Left ventricle myocardium superior (tissue), 1 donor: ENCODE measurements around the gene FLVCR2. TPM values are rescaled to one million over a fixed set of nuclear protein-coding genes. Genes with fewer than 3 reads are reported as not detected.
A peak's percentile ranks its signal among the peaks of the same experiment; 100 is the strongest.

Experiments
- ATAC-seq: fragments of 200-7000 bp; cut with Tn5 transposase; one replicate; pipeline ENCODE4 v1.9.1; 2020; ENCODE audit warnings: mild to moderate bottlenecking, moderate library complexity
- DNase-seq: peaks from one replicate; pipeline ENCODE4 v3.0.0-alpha.2; 2020
- intact Hi-C: fragments of 100-400 bp; cut with micrococcal nuclease; formaldehyde crosslinking; loops from one replicate; pipeline ENCODE4 v1.11.0; 2022
- long read RNA-seq: library from polyadenylated mRNA; unstranded; transcript quantifications from one replicate; pipeline ENCODE4 v2.0.0, GENCODE V29; 2021
- total RNA-seq: library from RNA; stranded (reverse); fragmentation: NEBNext Ultra II Directional; extraction: Animal tissue kit (Norgen Biotek cat#: 25700); gene quantifications from one replicate; pipeline ENCODE4 v1.2.1, GENCODE V29; 2021
- donor health status: DM: no; HTN: yes; CAD: no; lungs with severe emphysema.

FLVCR2 gene
- 5.6 TPM for total RNA-seq
- long read RNA-seq, partial matches to known transcripts, result 0 of 4 reads
- long read RNA-seq, other reads (novel, unspliced or antisense), result 1 of 4 reads

GRCh38 chr14:75578102-75578785 lies at the start of gene FLVCR2:
FLVCR2 (plus strand) TSS chr14:75578620; CDS start chr14:75578973, 353 bp downstream.
- intact Hi-C loops, result no loop called here
- DNase-seq (peak; percentile 91), ATAC-seq (peak; percentile 88)

GRCh38 chr14:75531256-75531655 lies 47.2 kb upstream of the FLVCR2 start:
- ATAC-seq, result no peak
- intact Hi-C loops, result no loop called here
- DNase-seq, result no peak

GRCh38 chr14:75531660-75532317 lies 46.6 kb upstream of the FLVCR2 start:
- intact Hi-C loops, result no loop called here
- ATAC-seq (no peak), DNase-seq (no peak)

- ATAC-seq (no peak), DNase-seq (no peak)
- intact Hi-C loops, result no loop called here
Measured at GRCh38 chr14:75533791-75534555, 44.4 kb upstream of the FLVCR2 start.

- DNase-seq (no peak), ATAC-seq (peak; percentile 28)
- intact Hi-C loops, result no loop called here
Measured at GRCh38 chr14:75535164-75535898, 43.1 kb upstream of the FLVCR2 start.

- ATAC-seq (no peak), DNase-seq (no peak)
- intact Hi-C loops, result no loop called here
Measured at GRCh38 chr14:75537071-75537470, 41.3 kb upstream of the FLVCR2 start.

GRCh38 chr14:75539162-75539560 lies 39.3 kb upstream of the FLVCR2 start:
- DNase-seq, result no peak
- intact Hi-C loops, result no loop called here
- ATAC-seq, result no peak

GRCh38 chr14:75539561-75540478 lies 38.6 kb upstream of the FLVCR2 start:
- intact Hi-C loops, result no loop called here
- ATAC-seq, result no peak
- DNase-seq, result no peak

- no peak for DNase-seq
- no peak for ATAC-seq
- intact Hi-C loops, result no loop called here
Measured at GRCh38 chr14:75540479-75540851, 38.0 kb upstream of the FLVCR2 start.

GRCh38 chr14:75542588-75543091 lies 35.8 kb upstream of the FLVCR2 start:
- peak; percentile 92 for ATAC-seq
- intact Hi-C loops, result no loop called here
- peak; percentile 66 for DNase-seq

- ATAC-seq (no peak), DNase-seq (no peak)
- intact Hi-C loops, result no loop called here
Measured at GRCh38 chr14:75543253-75543652, 35.2 kb upstream of the FLVCR2 start.

GRCh38 chr14:75543786-75544185 lies 34.6 kb upstream of the FLVCR2 start:
- ATAC-seq (no peak), DNase-seq (no peak)
- intact Hi-C loops, result no loop called here

GRCh38 chr14:75545907-75546306 lies 32.5 kb upstream of the FLVCR2 start:
- ATAC-seq (no peak), DNase-seq (no peak)
- intact Hi-C loops, result no loop called here

- DNase-seq (no peak), ATAC-seq (peak; percentile 26)
- intact Hi-C loops, result no loop called here
Measured at GRCh38 chr14:75547552-75548250, 30.7 kb upstream of the FLVCR2 start.

- no peak for DNase-seq
- intact Hi-C loops, result no loop called here
- ATAC-seq, result no peak
Measured at GRCh38 chr14:75548544-75548943, 29.9 kb upstream of the FLVCR2 start.

- intact Hi-C loops, result no loop called here
- DNase-seq (no peak), ATAC-seq (no peak)
Measured at GRCh38 chr14:75549169-75549568, 29.3 kb upstream of the FLVCR2 start.

GRCh38 chr14:75551021-75551420 lies 27.4 kb upstream of the FLVCR2 start:
- intact Hi-C loops, result no loop called here
- DNase-seq, result no peak
- no peak for ATAC-seq

- no peak for DNase-seq
- ATAC-seq, result no peak
- intact Hi-C loops, result no loop called here
Measured at GRCh38 chr14:75553157-75553556, 25.3 kb upstream of the FLVCR2 start.
